Naive thymus-derived CD4-positive, alpha-beta T cell (primary cell): ENCODE data around the gene PHF12. TPM values are rescaled to one million over a fixed set of nuclear protein-coding genes. Genes with fewer than 3 reads are reported as not detected.

Experiments used
- ATAC-seq: fragments of 150-1000 bp; cut with Tn5 transposase; 2 replicates; pipeline ENCODE4 v1.10.0; 2021; ENCODE audit warnings: mild to moderate bottlenecking, moderate library complexity
- CTCF ChIA-PET: fragments of 350-600 bp; sonication (Branson Sonifier 250); formaldehyde crosslinking; loops from one replicate; lab custom pipeline; 2021; ENCODE audit warnings: antibody characterized with exemption; lab: Charles Lee
- POLR2A ChIA-PET: fragments of 350-600 bp; sonication (Branson Sonifier 250); formaldehyde crosslinking; loops from one replicate; lab custom pipeline; 2021; ENCODE audit warnings: antibody characterized with exemption, inconsistent platforms; lab: Charles Lee
- DNase-seq, 9 donors: peaks; one replicate each; pipeline versions ENCODE4 v3.0.0 to v3.0.0-alpha.2; 2020 to 2022; ENCODE audit warnings: mixed read lengths in 1 of 9
- H3K27ac ChIP-seq: one replicate; pipeline ENCODE4 v1.7.0; 2013; ENCODE audit warnings: mild to moderate bottlenecking, low read depth, low read length, moderate library complexity
- H3K27me3 ChIP-seq, 2 donors: one replicate each; pipeline ENCODE4 v1.7.0; 2013; ENCODE audit warnings: low read length in 2 of 2, mild to moderate bottlenecking in 2 of 2, moderate library complexity in 2 of 2; ENCODE audit not compliant: control insufficient read depth in 2 of 2, insufficient read depth in 2 of 2
- H3K36me3 ChIP-seq, 3 experiments: 1 replicate in 2 of 3; 2 replicates in 1 of 3; pipeline ENCODE4 v1.7.0; 2013; ENCODE audit warnings: low read length in 3 of 3, mild to moderate bottlenecking in 3 of 3, moderate library complexity in 1 of 3; ENCODE audit not compliant: insufficient read depth in 3 of 3, control insufficient read depth in 2 of 3
- H3K4me1 ChIP-seq, 2 donors: one replicate each; pipeline ENCODE4 v1.7.0; 2013; ENCODE audit warnings: low read length in 2 of 2, mild to moderate bottlenecking in 2 of 2, moderate library complexity in 1 of 2; ENCODE audit not compliant: control insufficient read depth in 2 of 2, insufficient read depth in 2 of 2
- H3K4me3 ChIP-seq: 2 replicates; pipeline ENCODE4 v1.7.0; 2013; ENCODE audit warnings: mild to moderate bottlenecking, low read length
- H3K9me3 ChIP-seq, 3 experiments: 1 replicate in 2 of 3; 2 replicates in 1 of 3; pipeline ENCODE4 v1.7.0; 2013; ENCODE audit warnings: low read length in 3 of 3; ENCODE audit not compliant: control insufficient read depth in 2 of 3
- H3K27ac Mint-ChIP-seq, 9 donors: one replicate each; pipeline ENCODE4 v1.8.0; 2020 to 2022; ENCODE audit warnings: mixed read lengths in 9 of 9, mild to moderate bottlenecking in 8 of 9, moderate library complexity in 5 of 9, inconsistent platforms in 2 of 9
- H3K27me3 Mint-ChIP-seq, 5 donors: one replicate each; pipeline ENCODE4 v1.8.0; 2021 to 2022; ENCODE audit warnings: mixed read lengths in 5 of 5, mild to moderate bottlenecking in 1 of 5
- H3K36me3 Mint-ChIP-seq, 5 donors: one replicate each; pipeline ENCODE4 v1.8.0; 2020 to 2022; ENCODE audit warnings: mixed read lengths in 5 of 5, mild to moderate bottlenecking in 3 of 5, inconsistent platforms in 1 of 5
- H3K4me1 Mint-ChIP-seq, 7 donors: one replicate each; pipeline ENCODE4 v1.8.0; 2020 to 2022; ENCODE audit warnings: mixed read lengths in 7 of 7, mild to moderate bottlenecking in 3 of 7, inconsistent platforms in 1 of 7
- H3K4me3 Mint-ChIP-seq, 10 donors: one replicate each; pipeline ENCODE4 v1.8.0; 2020 to 2022; ENCODE audit warnings: mild to moderate bottlenecking in 10 of 10, mixed read lengths in 10 of 10, moderate library complexity in 6 of 10, inconsistent platforms in 2 of 10
- H3K9me3 Mint-ChIP-seq, 11 donors: one replicate each; pipeline ENCODE4 v1.8.0; 2020 to 2022; ENCODE audit warnings: mixed read lengths in 11 of 11, mild to moderate bottlenecking in 4 of 11, inconsistent platforms in 1 of 11, moderate library complexity in 1 of 11
- intact Hi-C, 2 donors: fragments of 100-400 bp; cut with micrococcal nuclease; formaldehyde crosslinking; loops; one replicate each; pipeline ENCODE4 v1.15.1; 2023
- polyA plus RNA-seq, 2 donors: library from polyadenylated mRNA; unstranded; fragments of 300-500 nt; fragmentation: Illumina TruSeq; gene quantifications; one replicate each; pipeline ENCODE4 v1.2.3, GENCODE V29; 2021
- total RNA-seq, 6 experiments: library from RNA in 5 of 6; stranded (reverse) in 5 of 6; gene quantifications; 1 replicate in 5 of 6; 2 replicates in 1 of 6; pipeline ENCODE4 v1.2.3 and lab custom pipeline; 2021 to 2026

PHF12 gene
- total and polyA plus RNA-seq, 7 experiments from 2014 or later = 6.2 to 162 (median 129) TPM

DNA sequence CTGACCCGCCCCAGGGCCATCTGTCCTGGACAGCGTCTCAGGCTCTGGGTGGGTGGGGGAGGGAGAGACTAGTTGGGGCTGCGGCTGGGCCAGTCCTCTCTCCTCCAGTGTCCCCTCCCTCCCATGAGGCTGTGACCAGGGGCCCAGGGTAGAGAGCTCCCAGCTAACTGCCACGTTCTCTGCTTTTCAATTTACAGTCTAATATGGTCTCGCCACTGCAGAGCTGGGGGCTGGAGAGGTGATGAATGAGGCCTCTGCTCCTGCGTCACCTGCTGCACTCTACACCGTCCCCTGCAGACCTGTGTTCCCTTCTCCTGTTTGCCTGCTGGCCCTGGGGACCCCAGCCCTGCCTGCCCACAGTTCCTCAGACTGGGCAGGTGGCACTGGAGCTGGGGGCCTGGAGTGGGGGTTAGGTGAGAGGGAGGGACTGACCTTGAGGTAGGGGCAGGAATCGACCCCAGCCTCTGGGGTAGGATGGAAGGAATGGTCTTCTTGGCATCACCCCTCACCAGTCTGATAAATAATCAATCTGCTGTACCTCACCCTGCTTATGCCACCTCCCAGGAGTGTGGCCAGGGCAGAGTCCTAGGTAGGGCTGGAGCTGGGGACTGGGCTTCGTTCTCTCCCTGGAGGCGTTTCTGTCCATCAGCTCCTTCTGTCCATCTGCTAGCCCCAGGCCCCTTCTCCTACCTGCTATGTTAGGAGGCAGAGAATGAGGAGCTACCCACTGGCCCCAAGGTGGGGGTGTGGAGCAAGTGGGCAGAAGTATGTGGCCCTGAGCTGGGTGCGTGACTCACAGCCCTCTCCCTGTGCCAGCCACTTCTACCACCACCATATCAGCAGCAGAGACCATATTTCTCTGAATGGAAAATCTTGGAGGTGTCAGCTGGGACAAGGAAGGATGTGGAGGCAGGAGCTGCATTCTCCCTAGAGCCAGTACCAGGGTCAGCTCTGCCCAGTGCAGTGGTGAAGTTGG is 41.6 kb upstream of the PHF12 start:
- H3K9me3 Mint-ChIP-seq = no peaks in the 10 kb centered on the region
- intact Hi-C loops = no loop called here
- ChIA-PET POLR2A (interaction anchor here (1.1 kb wide), 1 partner anchor 8 kb away, joined by 3 read pairs; no protein-coding TSS in a partner anchor), CTCF (interaction anchor here (0.6 kb wide), 1 partner anchor 242 kb away, joined by 3 read pairs; no protein-coding TSS in a partner anchor)
- no peak overlapping the region for H3K27ac Mint-ChIP-seq
- ATAC-seq = no peak
- peaks cover 0 to 2% (median 0%) of the 10 kb centered on the region in 7 donors for H3K4me1 Mint-ChIP-seq
- no peak for DNase-seq
- H3K4me1 ChIP-seq = no peaks in the 10 kb centered on the region
- no peak overlapping the region for H3K4me3 Mint-ChIP-seq
- no peaks in the 10 kb centered on the region for H3K36me3 Mint-ChIP-seq
- H3K27me3 ChIP-seq = no peaks in the 10 kb centered on the region
- no peaks in the 10 kb centered on the region for H3K36me3 ChIP-seq
- no peak overlapping the region for H3K4me3 ChIP-seq
- no peaks in the 10 kb centered on the region for H3K9me3 ChIP-seq
- H3K27me3 Mint-ChIP-seq = peaks cover 0 to 15% (median 4%) of the 10 kb centered on the region in 5 donors
- H3K27ac ChIP-seq = no peak overlapping the region

DNA sequence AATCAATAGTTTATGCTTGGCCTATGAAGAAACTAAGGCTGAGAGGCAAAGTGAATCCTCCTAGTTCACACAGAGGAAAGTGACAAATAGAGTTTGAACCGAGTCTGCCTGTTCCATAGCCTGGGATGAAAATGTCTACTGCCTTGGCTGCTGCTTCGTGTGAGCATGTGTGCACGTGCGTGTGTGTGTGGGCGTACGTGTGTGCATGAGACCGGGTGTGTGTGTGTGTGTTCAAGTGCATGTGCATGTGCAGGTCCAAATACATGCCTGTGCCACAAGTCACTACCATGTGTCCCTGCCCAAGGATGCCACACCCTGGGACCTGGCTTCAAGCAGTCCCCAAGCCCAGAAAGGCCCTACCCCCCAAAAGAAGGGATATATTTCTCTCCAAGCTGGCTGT is 40.9 kb upstream of the PHF12 start:
- intact Hi-C loops = no loop called here

DNA sequence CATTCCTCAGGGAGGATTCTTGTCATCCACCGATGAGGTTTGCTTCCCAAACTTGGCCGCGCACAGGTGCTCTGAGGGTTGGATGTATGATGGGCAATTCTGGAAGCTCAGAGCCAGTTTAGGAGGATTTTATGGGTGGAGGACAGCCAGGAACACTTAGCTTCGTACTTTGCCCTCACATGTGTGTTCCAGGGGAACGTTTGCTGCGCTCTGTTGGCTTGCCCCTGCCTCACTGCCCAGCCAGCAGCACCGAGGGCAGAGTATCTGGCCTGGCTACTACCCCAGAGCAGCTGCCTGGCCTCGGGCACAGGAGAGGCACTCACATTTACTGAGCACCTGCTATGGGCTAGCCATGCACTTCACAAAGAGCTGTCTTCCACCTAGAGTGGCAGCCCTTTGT is 40.5 kb upstream of the PHF12 start:
- H3K27ac ChIP-seq = no peak overlapping the region
- H3K9me3 Mint-ChIP-seq = no peaks in the 10 kb centered on the region
- no peak overlapping the region for H3K4me3 ChIP-seq
- POLR2A ChIA-PET = no interaction called here
- CTCF ChIA-PET = interaction anchor here (0.6 kb wide), 1 partner anchor 241 kb away, joined by 3 read pairs; no protein-coding TSS in a partner anchor
- H3K4me3 Mint-ChIP-seq = no peak overlapping the region
- H3K9me3 ChIP-seq = no peaks in the 10 kb centered on the region
- no peaks in the 10 kb centered on the region for H3K27me3 ChIP-seq
- intact Hi-C loops = no loop called here
- ATAC-seq = no peak
- H3K4me1 ChIP-seq = no peaks in the 10 kb centered on the region
- peaks cover 0 to 2% (median 0%) of the 10 kb centered on the region in 7 donors for H3K4me1 Mint-ChIP-seq
- no peaks in the 10 kb centered on the region for H3K36me3 Mint-ChIP-seq
- H3K36me3 ChIP-seq = no peaks in the 10 kb centered on the region
- H3K27me3 Mint-ChIP-seq = peaks cover 0 to 6% (median 4%) of the 10 kb centered on the region in 5 donors
- DNase-seq = no peak
- no peak overlapping the region for H3K27ac Mint-ChIP-seq

More for the DNA sequence above, 40.9 kb upstream of the PHF12 start:
- Mint-ChIP-seq H3K27me3 (peaks cover 0 to 10% (median 4%) of the 10 kb centered on the region in 5 donors), H3K4me1 (peaks cover 0 to 2% (median 0%) of the 10 kb centered on the region in 7 donors), H3K9me3 (no peaks in the 10 kb centered on the region), H3K4me3 (no peak overlapping the region), H3K27ac (no peak overlapping the region), H3K36me3 (no peaks in the 10 kb centered on the region)
- Histone ChIP-seq H3K36me3 (no peaks in the 10 kb centered on the region), H3K27ac (no peak overlapping the region), H3K9me3 (no peaks in the 10 kb centered on the region), H3K4me1 (no peaks in the 10 kb centered on the region), H3K4me3 (no peak overlapping the region), H3K27me3 (no peaks in the 10 kb centered on the region)
- CTCF ChIA-PET = interaction anchor here (0.6 kb wide), 1 partner anchor 241 kb away, joined by 3 read pairs; no protein-coding TSS in a partner anchor
- ATAC-seq (no peak), DNase-seq (no peak)
- POLR2A ChIA-PET = no interaction called here

DNA sequence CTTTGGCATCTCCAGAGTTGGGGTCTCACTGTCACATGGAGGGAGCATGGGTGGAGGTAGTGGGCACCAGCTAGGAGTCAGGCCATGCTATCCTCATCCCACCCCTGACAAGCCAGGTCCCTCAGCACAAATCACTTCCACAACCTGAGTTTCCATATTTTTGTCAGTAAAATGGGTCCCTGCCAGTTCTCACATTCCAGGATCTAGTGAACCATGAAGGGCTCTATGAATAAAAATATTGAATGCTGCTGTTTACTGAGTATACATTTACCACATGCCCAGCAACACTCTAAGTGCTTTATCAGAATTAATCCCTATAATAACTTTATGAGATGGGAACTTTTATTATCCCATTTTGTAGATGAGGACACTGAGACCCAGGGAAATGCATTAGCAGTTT is 37.7 kb upstream of the PHF12 start:
- H3K9me3 Mint-ChIP-seq = no peaks in the 10 kb centered on the region
- H3K4me1 Mint-ChIP-seq = peaks cover 0 to 4% (median 0%) of the 10 kb centered on the region in 7 donors
- CTCF ChIA-PET = no interaction called here
- H3K27me3 Mint-ChIP-seq = peaks cover 0 to 4% (median 0%) of the 10 kb centered on the region in 5 donors
- no peak overlapping the region for H3K27ac Mint-ChIP-seq
- Histone ChIP-seq H3K27ac (no peak overlapping the region), H3K27me3 (no peaks in the 10 kb centered on the region), H3K36me3 (no peaks in the 10 kb centered on the region), H3K9me3 (no peaks in the 10 kb centered on the region), H3K4me1 (peaks cover 0 to 3% of the 10 kb centered on the region in 2 donors), H3K4me3 (no peak overlapping the region)
- ATAC-seq (no peak), DNase-seq (no peak)
- POLR2A ChIA-PET = no interaction called here
- H3K4me3 Mint-ChIP-seq = no peak overlapping the region
- no peaks in the 10 kb centered on the region for H3K36me3 Mint-ChIP-seq
- intact Hi-C loops = no loop called here

DNA sequence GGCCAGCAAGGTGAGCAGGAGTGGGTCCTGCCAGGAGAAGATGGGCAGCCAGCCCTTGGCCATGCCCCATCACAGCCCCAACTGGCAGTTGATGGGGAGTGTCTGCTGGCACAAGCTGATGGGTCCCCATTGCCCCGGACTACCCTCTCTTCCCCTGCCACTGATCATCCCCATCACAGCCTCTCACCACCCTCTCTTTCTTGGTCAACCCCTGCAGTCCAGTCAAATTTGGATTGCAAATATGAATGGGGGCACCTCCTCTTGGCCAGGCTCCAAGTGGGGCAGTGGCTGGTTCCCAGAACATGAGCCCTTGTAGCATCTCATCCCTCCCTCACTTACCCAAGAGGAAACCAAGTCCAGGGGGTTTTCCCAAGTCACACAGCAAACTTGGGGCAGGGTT is 37.2 kb upstream of the PHF12 start:
- H3K4me1 ChIP-seq = peaks cover 0 to 8% of the 10 kb centered on the region in 2 donors
- no peak overlapping the region for H3K27ac Mint-ChIP-seq
- peaks cover 1 to 10% (median 3%) of the 10 kb centered on the region in 7 donors for H3K4me1 Mint-ChIP-seq
- DNase-seq (no peak), ATAC-seq (no peak)
- no peaks in the 10 kb centered on the region for H3K9me3 ChIP-seq
- H3K4me3 ChIP-seq = no peak overlapping the region
- no peaks in the 10 kb centered on the region for H3K27me3 ChIP-seq
- intact Hi-C loops = no loop called here
- POLR2A ChIA-PET = no interaction called here
- no peak overlapping the region for H3K27ac ChIP-seq
- H3K4me3 Mint-ChIP-seq = no peak overlapping the region
- no peaks in the 10 kb centered on the region for H3K9me3 Mint-ChIP-seq
- peaks cover 0 to 4% (median 0%) of the 10 kb centered on the region in 5 donors for H3K27me3 Mint-ChIP-seq
- H3K36me3 ChIP-seq = no peaks in the 10 kb centered on the region
- CTCF ChIA-PET = no interaction called here
- no peaks in the 10 kb centered on the region for H3K36me3 Mint-ChIP-seq

DNA sequence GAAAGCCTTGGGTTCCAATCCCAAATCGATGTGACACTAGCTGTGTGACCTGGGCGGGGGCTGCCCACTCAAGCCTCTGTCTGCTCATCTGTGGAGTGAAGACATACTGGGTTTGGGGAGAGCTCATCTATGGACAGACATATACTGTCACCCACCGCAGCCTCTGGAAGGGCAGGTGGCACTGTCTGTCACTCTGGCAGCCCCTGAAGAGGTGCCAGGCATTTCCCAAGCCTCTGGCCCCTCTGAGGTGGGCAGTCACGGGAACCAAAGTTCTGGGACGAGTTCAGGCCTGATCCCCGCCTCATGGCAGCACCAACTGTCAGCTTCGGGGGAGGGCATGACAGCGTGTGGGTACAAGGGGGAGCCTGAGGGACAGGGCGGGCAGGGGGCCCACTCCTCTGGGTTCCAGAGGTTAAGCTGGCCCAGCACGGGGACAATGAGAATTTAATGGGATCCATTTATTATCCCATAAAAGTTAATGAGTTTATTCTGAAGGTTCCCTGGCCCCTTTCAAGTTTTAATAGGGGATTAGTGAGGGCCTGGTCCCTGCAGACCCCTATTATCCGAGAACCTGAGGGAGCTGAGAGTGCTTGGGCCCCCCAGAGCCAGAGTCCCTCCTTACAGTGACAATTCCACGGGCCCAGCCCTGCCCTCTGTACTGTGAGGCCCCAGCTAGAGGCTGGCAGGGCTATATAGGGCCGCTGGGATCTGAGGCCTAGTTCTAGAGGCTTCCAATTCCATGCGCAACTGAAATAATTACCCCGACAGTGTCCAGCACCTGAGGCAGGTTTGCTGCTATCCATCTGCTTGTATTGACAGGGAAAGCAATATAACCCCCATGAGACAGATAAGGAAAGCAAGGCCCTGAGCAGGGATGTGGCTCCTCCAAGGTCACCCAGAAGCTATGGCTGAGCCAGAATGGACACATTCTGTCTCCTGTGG is 35.7 kb upstream of the PHF12 start:
- Mint-ChIP-seq H3K9me3 (no peaks in the 10 kb centered on the region), H3K4me3 (no peak overlapping the region), H3K27me3 (peaks cover 0 to 4% (median 0%) of the 10 kb centered on the region in 5 donors), H3K4me1 (peaks cover 16 to 25% (median 18%) of the 10 kb centered on the region in 7 donors), H3K27ac (no peak overlapping the region), H3K36me3 (no peaks in the 10 kb centered on the region)
- no peaks in the 10 kb centered on the region for H3K27me3 ChIP-seq
- H3K9me3 ChIP-seq = no peaks in the 10 kb centered on the region
- ChIA-PET POLR2A (no interaction called here), CTCF (interaction anchor here (0.6 to 0.7 kb wide), 2 partner anchors 21 to 628 kb away, joined by 3 read pairs; no protein-coding TSS in a partner anchor)
- intact Hi-C loops = no loop called here
- no peak for ATAC-seq
- H3K4me1 ChIP-seq = peaks cover 10 to 22% of the 10 kb centered on the region in 2 donors
- no peak overlapping the region for H3K27ac ChIP-seq
- no peak overlapping the region for H3K4me3 ChIP-seq
- no peaks in the 10 kb centered on the region for H3K36me3 ChIP-seq
- DNase-seq = no peak
